Nephron (organoid): Measurements from ENCODE around the gene PTGIS.

Experiments used
- H3K27ac Mint-ChIP-seq, 3 experiments: 2 replicates each; pipeline ENCODE4 v1.8.0; 2020; ENCODE audit warnings: mixed read lengths in 3 of 3, mild to moderate bottlenecking in 2 of 3, moderate library complexity in 1 of 3
- H3K27me3 Mint-ChIP-seq: 2 replicates; pipeline ENCODE4 v1.8.0; 2021; ENCODE audit warnings: low read depth, mild to moderate bottlenecking, moderate library complexity, mixed read lengths
- H3K36me3 Mint-ChIP-seq: 2 replicates; pipeline ENCODE4 v1.8.0; 2020; ENCODE audit warnings: low read depth, mixed read lengths
- H3K4me1 Mint-ChIP-seq: 2 replicates; pipeline ENCODE4 v1.8.0; 2020; ENCODE audit warnings: mixed read lengths
- H3K4me3 Mint-ChIP-seq, 3 experiments: 2 replicates each; pipeline ENCODE4 v1.8.0; 2020; ENCODE audit warnings: mild to moderate bottlenecking in 3 of 3, mixed read lengths in 3 of 3, moderate library complexity in 2 of 3
- H3K9me3 Mint-ChIP-seq: 2 replicates; pipeline ENCODE4 v1.8.0; 2020; ENCODE audit warnings: mixed read lengths
- TF ChIP-seq, protein P1 (sequence below), 3 experiments: fragments of 200-600 bp; sonication (generic); IDR thresholded peaks; one replicate each; pipeline ENCODE4 v1.5.0; 2021; ENCODE audit warnings: antibody characterized with exemption in 3 of 3; ENCODE audit not compliant: unreplicated experiment in 3 of 3

Gene PTGIS

DNA sequence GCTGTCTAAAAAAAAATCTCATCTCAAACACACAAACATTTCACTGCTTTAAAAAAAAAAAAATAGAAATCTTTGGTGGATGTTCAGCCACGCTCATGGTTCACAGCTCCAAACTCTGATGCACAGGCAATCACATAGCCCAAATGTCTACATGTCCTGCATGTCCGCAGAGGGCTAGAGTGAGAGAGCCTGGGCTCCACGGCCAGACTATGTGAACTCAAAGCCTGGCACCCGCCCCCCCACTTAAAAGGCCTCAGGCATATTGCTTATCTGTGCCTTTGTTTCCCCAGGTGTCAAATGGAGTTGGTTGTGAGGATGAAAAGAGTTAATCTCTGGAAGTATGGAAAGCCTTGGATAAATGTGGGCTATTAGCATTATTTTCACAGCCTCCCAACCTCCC, 10.5 kb upstream of the PTGIS start:
- H3K36me3 Mint-ChIP-seq: no peaks in the 10 kb centered on the region
- peaks cover 73% of the 10 kb centered on the region for H3K4me1 Mint-ChIP-seq
- TF ChIP-seq, protein P1, sequence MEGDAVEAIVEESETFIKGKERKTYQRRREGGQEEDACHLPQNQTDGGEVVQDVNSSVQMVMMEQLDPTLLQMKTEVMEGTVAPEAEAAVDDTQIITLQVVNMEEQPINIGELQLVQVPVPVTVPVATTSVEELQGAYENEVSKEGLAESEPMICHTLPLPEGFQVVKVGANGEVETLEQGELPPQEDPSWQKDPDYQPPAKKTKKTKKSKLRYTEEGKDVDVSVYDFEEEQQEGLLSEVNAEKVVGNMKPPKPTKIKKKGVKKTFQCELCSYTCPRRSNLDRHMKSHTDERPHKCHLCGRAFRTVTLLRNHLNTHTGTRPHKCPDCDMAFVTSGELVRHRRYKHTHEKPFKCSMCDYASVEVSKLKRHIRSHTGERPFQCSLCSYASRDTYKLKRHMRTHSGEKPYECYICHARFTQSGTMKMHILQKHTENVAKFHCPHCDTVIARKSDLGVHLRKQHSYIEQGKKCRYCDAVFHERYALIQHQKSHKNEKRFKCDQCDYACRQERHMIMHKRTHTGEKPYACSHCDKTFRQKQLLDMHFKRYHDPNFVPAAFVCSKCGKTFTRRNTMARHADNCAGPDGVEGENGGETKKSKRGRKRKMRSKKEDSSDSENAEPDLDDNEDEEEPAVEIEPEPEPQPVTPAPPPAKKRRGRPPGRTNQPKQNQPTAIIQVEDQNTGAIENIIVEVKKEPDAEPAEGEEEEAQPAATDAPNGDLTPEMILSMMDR (IDR thresholded peaks at IDR 0.05; ENCODE audit: unreplicated experiment in 3 of 3): no peak
- no peak overlapping the region for H3K4me3 Mint-ChIP-seq
- H3K27me3 Mint-ChIP-seq: peaks cover 6% of the 10 kb centered on the region
- peak overlapping the region; percentile 93 to 98 (median 97) for H3K27ac Mint-ChIP-seq
- peaks cover 4% of the 10 kb centered on the region for H3K9me3 Mint-ChIP-seq

DNA sequence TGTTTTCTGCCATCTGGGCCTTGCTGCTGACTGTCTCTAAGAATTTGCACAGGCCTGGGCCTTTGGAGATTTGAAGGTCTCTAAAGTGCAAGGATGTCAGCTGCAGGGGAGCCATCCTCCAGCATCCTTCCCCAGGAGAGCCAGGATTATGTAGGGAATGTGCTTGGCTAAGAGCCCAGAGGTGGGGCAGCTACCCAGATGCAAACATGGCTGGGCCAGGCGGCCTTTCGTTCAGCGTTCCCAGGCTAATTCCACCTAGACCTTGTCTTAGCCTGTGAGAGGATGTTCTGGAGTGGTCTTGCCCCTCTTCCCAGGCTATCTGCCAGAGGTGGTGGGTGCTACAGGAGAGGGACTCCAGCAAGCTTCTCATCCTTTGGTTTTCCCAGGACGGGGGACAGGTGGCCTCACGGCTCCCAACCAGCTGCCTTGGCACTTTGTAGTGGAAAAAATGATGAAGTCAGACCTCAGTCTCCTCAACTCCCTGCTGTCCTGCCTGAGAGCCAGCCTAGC, 7.7 kb upstream of the PTGIS start:
- TF ChIP-seq, protein P1 (IDR thresholded peaks at IDR 0.05; ENCODE audit: unreplicated experiment in 3 of 3): no peak
- peaks cover 83% of the 10 kb centered on the region for H3K4me1 Mint-ChIP-seq
- no peak overlapping the region for H3K4me3 Mint-ChIP-seq
- peaks cover 9% of the 10 kb centered on the region for H3K27me3 Mint-ChIP-seq
- H3K9me3 Mint-ChIP-seq: no peaks in the 10 kb centered on the region
- peak overlapping the region; percentile 59 to 93 (median 79) for H3K27ac Mint-ChIP-seq
- no peaks in the 10 kb centered on the region for H3K36me3 Mint-ChIP-seq

GRCh38 chr20:49573900-49574416, 6.0 kb upstream of the PTGIS start:
- H3K9me3 Mint-ChIP-seq: no peaks in the 10 kb centered on the region
- TF ChIP-seq, protein P1 (IDR thresholded peaks at IDR 0.05; ENCODE audit: unreplicated experiment in 3 of 3): no peak
- no peaks in the 10 kb centered on the region for H3K36me3 Mint-ChIP-seq
- peaks cover 13% of the 10 kb centered on the region for H3K27me3 Mint-ChIP-seq
- peak overlapping the region; percentile 37 to 93 (median 90) for H3K27ac Mint-ChIP-seq
- peaks cover 79% of the 10 kb centered on the region for H3K4me1 Mint-ChIP-seq
- no peak overlapping the region for H3K4me3 Mint-ChIP-seq

DNA sequence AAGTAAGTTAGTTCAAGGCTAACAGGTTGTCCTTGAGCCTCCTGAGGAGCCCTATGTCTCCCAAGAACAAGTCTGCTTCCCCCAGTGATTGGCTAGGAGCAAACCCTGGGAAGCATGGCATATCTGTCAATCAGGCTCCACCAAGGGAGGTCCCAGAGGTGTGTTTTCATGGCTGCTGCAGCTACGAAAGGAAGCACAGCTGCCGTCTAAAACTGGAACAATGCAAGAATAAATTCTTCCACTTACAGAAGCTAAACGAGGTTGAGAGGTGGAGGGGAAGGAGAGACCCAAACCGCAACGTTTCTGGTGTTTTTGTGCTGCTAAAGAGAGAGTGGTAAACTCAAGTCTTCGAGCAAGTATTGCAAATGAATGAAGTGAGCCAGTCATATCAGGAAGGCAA, 4.9 kb upstream of the PTGIS start:
- H3K4me1 Mint-ChIP-seq: peaks cover 73% of the 10 kb centered on the region
- TF ChIP-seq, protein P1 (IDR thresholded peaks at IDR 0.05; ENCODE audit: unreplicated experiment in 3 of 3): no peak
- peak overlapping the region; percentile 72 to 93 (median 90) for H3K27ac Mint-ChIP-seq
- no peaks in the 10 kb centered on the region for H3K36me3 Mint-ChIP-seq
- H3K4me3 Mint-ChIP-seq: no peak overlapping the region
- no peaks in the 10 kb centered on the region for H3K9me3 Mint-ChIP-seq
- peaks cover 13% of the 10 kb centered on the region for H3K27me3 Mint-ChIP-seq

- Mint-ChIP-seq H3K9me3 (no peaks in the 10 kb centered on the region), H3K36me3 (no peaks in the 10 kb centered on the region), H3K4me3 (no peak overlapping the region), H3K27me3 (peaks cover 13% of the 10 kb centered on the region), H3K4me1 (peaks cover 68% of the 10 kb centered on the region), H3K27ac (peak overlapping the region; percentile 59 to 93 (median 87))
- TF ChIP-seq, protein P1 (IDR thresholded peaks at IDR 0.05; ENCODE audit: unreplicated experiment in 3 of 3): no peak
Observed at GRCh38 chr20:49571553-49571835, 3.6 kb upstream of the PTGIS start.

GRCh38 chr20:49570828-49571552, 3.1 kb upstream of the PTGIS start:
- TF ChIP-seq, protein P1 (IDR thresholded peaks at IDR 0.05; ENCODE audit: unreplicated experiment in 3 of 3): no peak
- Mint-ChIP-seq H3K4me3 (peak overlapping the region in 2 of 3 experiments; percentile 4 to 12), H3K27ac (peak overlapping the region; percentile 9 to 93 (median 76)), H3K36me3 (no peaks in the 10 kb centered on the region), H3K9me3 (no peaks in the 10 kb centered on the region), H3K27me3 (peaks cover 8% of the 10 kb centered on the region), H3K4me1 (peaks cover 68% of the 10 kb centered on the region)
